A673 (cell line): ENCODE results near the gene NUBPL. TPM values are rescaled to one million over a fixed set of nuclear protein-coding genes. Genes with fewer than 3 reads are reported as not detected.

ENCODE experiments used
- Bru-seq: library from RNA; stranded (reverse); fragments of 400-500 nt; gene quantifications from one replicate; lab custom pipeline; 2021; lab: Mats Ljungman, UMichigan
- BruChase-seq, 2 experiments: library from RNA; stranded (reverse); fragments of 400-500 nt; gene quantifications; one replicate each; lab custom pipeline; 2021; lab: Mats Ljungman, UMichigan
- BruUV-seq: library from RNA; stranded (reverse); fragments of 400-500 nt; replicated peaks from 2 replicates; lab custom pipeline; 2021; lab: Mats Ljungman, UMichigan
- CTCF ChIA-PET: fragments of 300-600 bp; sonication (Branson Sonifier 250); formaldehyde crosslinking; loops from one replicate; lab custom pipeline; 2022; ENCODE audit warnings: antibody characterized with exemption; lab: Charles Lee
- POLR2A ChIA-PET: fragments of 300-600 bp; sonication (Branson Sonifier 250); formaldehyde crosslinking; loops from one replicate; lab custom pipeline; 2022; ENCODE audit warnings: antibody characterized with exemption; ENCODE audit not compliant: low non-redundant PET; lab: Charles Lee
- DNase-seq: peaks from one replicate; pipeline ENCODE4 v3.0.0-alpha.2; 2015; ENCODE audit warnings: low spot score
- H3K27ac ChIP-seq: fragments of 200-600 bp; sonication (generic); 2 replicates; pipeline ENCODE4 v1.5.1; 2016; ENCODE audit warnings: mixed run types, low read depth, mild to moderate bottlenecking, mixed read lengths, antibody characterized with exemption, low read length; ENCODE audit not compliant: poor library complexity, severe bottlenecking
- H3K27me3 ChIP-seq: fragments of 200-600 bp; sonication (generic); replicated peaks from 2 replicates; pipeline ENCODE4 v1.6.1; 2017; ENCODE audit warnings: mixed run types, low read depth, mild to moderate bottlenecking, mixed read lengths, antibody characterized with exemption, low read length; ENCODE audit not compliant: insufficient read depth, poor library complexity
- H3K36me3 ChIP-seq: fragments of 200-600 bp; sonication (generic); 2 replicates; pipeline ENCODE4 v1.6.1; 2016; ENCODE audit warnings: mixed run types, mild to moderate bottlenecking, mixed read lengths, antibody characterized with exemption, low read length; ENCODE audit not compliant: insufficient read depth, poor library complexity, severe bottlenecking
- H3K4me1 ChIP-seq: fragments of 200-600 bp; sonication (generic); 2 replicates; pipeline ENCODE4 v1.6.1; 2017; ENCODE audit warnings: mixed run types, mild to moderate bottlenecking, mixed read lengths, antibody characterized with exemption, low read length; ENCODE audit not compliant: insufficient read depth, poor library complexity, severe bottlenecking
- H3K4me3 ChIP-seq: fragments of 200-600 bp; sonication (generic); 2 replicates; pipeline ENCODE4 v1.5.1; 2016; ENCODE audit warnings: low read depth, mixed run types, mild to moderate bottlenecking, mixed read lengths, low read length; ENCODE audit not compliant: poor library complexity, severe bottlenecking
- H3K9me3 ChIP-seq: fragments of 200-600 bp; sonication (generic); 2 replicates; pipeline ENCODE4 v1.6.1; 2016; ENCODE audit warnings: mixed run types, low read depth, mild to moderate bottlenecking, mixed read lengths, antibody characterized with exemption, low read length; ENCODE audit not compliant: poor library complexity, severe bottlenecking
- CTCF ChIP-seq: fragments of 300-800, 200-600 bp; sonication (generic); conservative IDR thresholded peaks from 2 replicates; pipeline ENCODE4 v1.5.1; 2017; ENCODE audit warnings: low read depth, mild to moderate bottlenecking, antibody characterized with exemption, low read length, moderate library complexity, mixed read lengths
- EZH2 ChIP-seq: fragments of 200-600 bp; sonication (generic); IDR thresholded peaks from 2 replicates; pipeline ENCODE4 v1.6.1; 2017; ENCODE audit warnings: borderline replicate concordance, low read depth, mild to moderate bottlenecking, mixed read lengths, antibody characterized with exemption, low read length; ENCODE audit not compliant: poor library complexity, severe bottlenecking
- intact Hi-C: fragments of 100-400 bp; cut with micrococcal nuclease; formaldehyde crosslinking; loops from one replicate; pipeline ENCODE4 v1.10.0; 2022; ENCODE audit not compliant: unreplicated experiment
- long read RNA-seq: library from polyadenylated mRNA; stranded (forward); transcript quantifications from one replicate; pipeline ENCODE4 v2.0.0, GENCODE V29; 2022
- total RNA-seq: library from RNA; stranded (reverse); gene quantifications from 2 replicates; pipeline ENCODE4 v1.2.3, GENCODE V29; 2021

The NUBPL gene
- total RNA-seq (11.6 and 15.5 TPM in 2 replicates), Bru-seq, nascent RNA (percentile 65 among the genes with signal in this experiment), BruChase-seq, experiment 1, labeled RNA remaining after a 2-hour chase (percentile 61 among the genes with signal in this experiment), BruChase-seq, experiment 2, labeled RNA remaining after a 6-hour chase (percentile 56 among the genes with signal in this experiment)
- long read RNA-seq, transcript NUBPL-201 (11 exons, 3,049 nt) = major isoform, 16 of 23 reads
- long read RNA-seq, partial matches to known transcripts = 0 of 23 reads
- long read RNA-seq, other reads (novel, unspliced or antisense) = 5 of 23 reads

- TF ChIP-seq EZH2 = no peak
- TF ChIP-seq CTCF = no peak
- BruUV-seq = no TSS peak
- CTCF ChIA-PET = no interaction called here
- Histone ChIP-seq H3K4me1 (peaks cover 6% of the 10 kb centered on the region), H3K27me3 (no peaks in the 10 kb centered on the region), H3K9me3 (no peaks in the 10 kb centered on the region), H3K4me3 (peak within 1 kb of the TSS; percentile 67), H3K36me3 (no peaks in the 10 kb centered on the region), H3K27ac (peak within 1 kb of the TSS; percentile 87)
- POLR2A ChIA-PET = no interaction called here
- peak; percentile 96 for DNase-seq
- intact Hi-C loops = no loop called here
Observed at GRCh38 chr14:31561155-31561846, at the start of gene NUBPL. Gene NUBPL (plus strand): TSS chr14:31561404. CDS start chr14:31561440, 36 bp downstream.

GRCh38 chr14:31527087-31527486 is 34.1 kb upstream of the NUBPL start:
- no peak for DNase-seq
- H3K27ac ChIP-seq = no peak overlapping the region
- BruUV-seq = no TSS peak
- TF ChIP-seq EZH2 (no peak), CTCF (no peak)
- no peaks in the 10 kb centered on the region for H3K36me3 ChIP-seq
- intact Hi-C loops = no loop called here
- H3K4me1 ChIP-seq = no peaks in the 10 kb centered on the region
- H3K27me3 ChIP-seq = no peaks in the 10 kb centered on the region
- no peak overlapping the region for H3K4me3 ChIP-seq
- CTCF ChIA-PET = no interaction called here
- POLR2A ChIA-PET = no interaction called here
- no peaks in the 10 kb centered on the region for H3K9me3 ChIP-seq

- ChIA-PET CTCF (no interaction called here), POLR2A (no interaction called here)
- H3K36me3 ChIP-seq = no peaks in the 10 kb centered on the region
- no peaks in the 10 kb centered on the region for H3K4me1 ChIP-seq
- BruUV-seq = no TSS peak
- H3K27me3 ChIP-seq = no peaks in the 10 kb centered on the region
- DNase-seq = no peak
- H3K4me3 ChIP-seq = no peak overlapping the region
- no peak for TF ChIP-seq EZH2
- TF ChIP-seq CTCF = no peak
- intact Hi-C loops = no loop called here
- H3K9me3 ChIP-seq = no peaks in the 10 kb centered on the region
- no peak overlapping the region for H3K27ac ChIP-seq
Observed at GRCh38 chr14:31527546-31527945, 33.7 kb upstream of the NUBPL start.
